Caco-2 (cell line): ENCODE data around the gene NOB1. TPM values are rescaled to one million over a fixed set of nuclear protein-coding genes. Genes with fewer than 3 reads are reported as not detected.

Experiments used
- BruUV-seq: library from RNA; stranded (reverse); fragments of 400-500 nt; replicated peaks from 2 replicates; lab custom pipeline; 2021; lab: Mats Ljungman, UMichigan
- CTCF ChIA-PET: fragments of 300-600 bp; sonication (Branson Sonifier 250); formaldehyde crosslinking; loops from one replicate; lab custom pipeline; 2022; ENCODE audit warnings: antibody characterized with exemption; lab: Charles Lee
- POLR2A ChIA-PET: fragments of 300-600 bp; sonication (Branson Sonifier 250); formaldehyde crosslinking; loops from one replicate; lab custom pipeline; 2022; ENCODE audit warnings: antibody characterized with exemption; lab: Charles Lee
- DNase-seq, 2 experiments: peaks; one replicate each; pipeline versions ENCODE4 v3.0.0 to v3.0.0-alpha.2; 2020 to 2022
- H3K27me3 ChIP-seq: replicated peaks from 2 replicates; pipeline ENCODE4 v1.6.0; 2011; ENCODE audit warnings: low read length; ENCODE audit not compliant: control insufficient read depth, insufficient read depth
- H3K36me3 ChIP-seq: 2 replicates; pipeline ENCODE4 v1.5.1; 2011; ENCODE audit warnings: low read length; ENCODE audit not compliant: control insufficient read depth, insufficient read depth
- H3K4me1 ChIP-seq: fragments of 250-450 bp; sonication (Bioruptor Pico); 2 replicates; pipeline ENCODE4 v1.5.1; 2020; ENCODE audit warnings: mild to moderate bottlenecking
- H3K4me3 ChIP-seq: 2 replicates; pipeline ENCODE4 v1.5.1; 2011; ENCODE audit warnings: low read depth, mild to moderate bottlenecking, control low read depth, low read length
- H3K9me3 ChIP-seq: fragments of 250-450 bp; sonication (Bioruptor Pico); 2 replicates; pipeline ENCODE4 v1.5.1; 2020; ENCODE audit warnings: mild to moderate bottlenecking, moderate library complexity
- H3K27ac Mint-ChIP-seq: one replicate; pipeline ENCODE4 v1.8.0; 2022; ENCODE audit warnings: mixed read lengths; ENCODE audit not compliant: unreplicated experiment
- H3K27me3 Mint-ChIP-seq: one replicate; pipeline ENCODE4 v1.8.0; 2022; ENCODE audit warnings: mixed read lengths; ENCODE audit not compliant: insufficient read depth, unreplicated experiment
- H3K36me3 Mint-ChIP-seq: one replicate; pipeline ENCODE4 v1.8.0; 2022; ENCODE audit warnings: mild to moderate bottlenecking, mixed read lengths; ENCODE audit not compliant: insufficient read depth, unreplicated experiment
- H3K4me1 Mint-ChIP-seq: one replicate; pipeline ENCODE4 v1.8.0; 2022; ENCODE audit warnings: low read depth, mixed read lengths; ENCODE audit not compliant: unreplicated experiment
- H3K4me3 Mint-ChIP-seq: one replicate; pipeline ENCODE4 v1.8.0; 2022; ENCODE audit warnings: mild to moderate bottlenecking, moderate library complexity, mixed read lengths; ENCODE audit not compliant: unreplicated experiment
- H3K9me3 Mint-ChIP-seq: one replicate; pipeline ENCODE4 v1.8.0; 2022; ENCODE audit warnings: mixed read lengths; ENCODE audit not compliant: unreplicated experiment
- CTCF ChIP-seq, 2 experiments: fragments of 200-600 bp in 1 of 2; IDR thresholded peaks; 1 replicate in 1 of 2; 2 replicates in 1 of 2; pipeline versions ENCODE4 v1.5.1 to v1.8.0; 2011 to 2022; ENCODE audit warnings: antibody characterized with exemption in 1 of 2, control low read depth in 1 of 2, inconsistent platforms in 1 of 2, low read depth in 1 of 2, low read length in 1 of 2, mild to moderate bottlenecking in 1 of 2, moderate library complexity in 1 of 2; ENCODE audit not compliant: insufficient read depth in 1 of 2, severe bottlenecking in 1 of 2, unreplicated experiment in 1 of 2
- intact Hi-C: fragments of 100-400 bp; cut with micrococcal nuclease; formaldehyde crosslinking; loops from one replicate; pipeline ENCODE4 v1.10.0; 2022; ENCODE audit not compliant: unreplicated experiment
- total RNA-seq: library from RNA; stranded (reverse); gene quantifications from 2 replicates; pipeline ENCODE4 v1.2.3, GENCODE V29; 2022

NOB1 gene
- total RNA-seq, 1 experiment from 2014 or later: 120 TPM

GRCh38 chr16:69712914-69713581 lies 41.7 kb downstream of the NOB1 start:
- H3K9me3 ChIP-seq: no peaks in the 10 kb centered on the region
- no peaks in the 10 kb centered on the region for H3K27me3 Mint-ChIP-seq
- no peaks in the 10 kb centered on the region for H3K9me3 Mint-ChIP-seq
- H3K27me3 ChIP-seq: no peaks in the 10 kb centered on the region
- intact Hi-C loops: no loop called here
- H3K4me1 Mint-ChIP-seq: peaks cover 1% of the 10 kb centered on the region
- TF ChIP-seq CTCF (IDR thresholded peaks at IDR 0.05; ENCODE audit: insufficient read depth in 1 of 2, low read depth in 1 of 2, low read length in 1 of 2, severe bottlenecking in 1 of 2, unreplicated experiment in 1 of 2): no peak
- H3K27ac Mint-ChIP-seq: no peak overlapping the region
- H3K36me3 ChIP-seq: peaks cover 8% of the 10 kb centered on the region
- H3K4me3 ChIP-seq: no peak overlapping the region
- no TSS peak for BruUV-seq
- DNase-seq: no peak
- no peak overlapping the region for H3K4me3 Mint-ChIP-seq
- H3K36me3 Mint-ChIP-seq: peaks cover 91% of the 10 kb centered on the region
- POLR2A ChIA-PET: interaction anchor here (0.5 kb wide), 1 partner anchor 21 kb away, joined by 9 read pairs; no protein-coding TSS in a partner anchor
- no peaks in the 10 kb centered on the region for H3K4me1 ChIP-seq
- CTCF ChIA-PET: interaction anchor here (0.6 to 1.4 kb wide), 2 partner anchors 42 to 144 kb away, joined by 3 to 5 read pairs; partner anchors contain the start of gene NOB1

- no peaks in the 10 kb centered on the region for H3K9me3 ChIP-seq
- intact Hi-C loops: no loop called here
- Mint-ChIP-seq H3K27ac (no peak overlapping the region), H3K27me3 (no peaks in the 10 kb centered on the region), H3K4me1 (peaks cover 5% of the 10 kb centered on the region), H3K36me3 (peaks cover 92% of the 10 kb centered on the region), H3K9me3 (no peaks in the 10 kb centered on the region), H3K4me3 (no peak overlapping the region)
- H3K4me1 ChIP-seq: no peaks in the 10 kb centered on the region
- no peaks in the 10 kb centered on the region for H3K27me3 ChIP-seq
- no peak for DNase-seq
- H3K36me3 ChIP-seq: peaks cover 8% of the 10 kb centered on the region
- ChIA-PET CTCF (no interaction called here), POLR2A (interaction anchor here (1.0 kb wide), 1 partner anchor 43 kb away, joined by 3 read pairs; the partner anchor contains the start of gene NOB1)
- TF ChIP-seq CTCF (IDR thresholded peaks at IDR 0.05; ENCODE audit: insufficient read depth in 1 of 2, low read depth in 1 of 2, low read length in 1 of 2, severe bottlenecking in 1 of 2, unreplicated experiment in 1 of 2): no peak
- BruUV-seq: no TSS peak
- H3K4me3 ChIP-seq: no peak overlapping the region
These were observed 42.4 kb downstream of the NOB1 start for GRCh38 chr16:69712277-69712676.

GRCh38 chr16:69711115-69711740 lies 43.5 kb downstream of the NOB1 start:
- Histone ChIP-seq H3K4me3 (no peak overlapping the region), H3K9me3 (no peaks in the 10 kb centered on the region), H3K27me3 (no peaks in the 10 kb centered on the region), H3K4me1 (peaks cover 6% of the 10 kb centered on the region), H3K36me3 (peaks cover 8% of the 10 kb centered on the region)
- intact Hi-C loops: no loop called here
- no peak for DNase-seq
- Mint-ChIP-seq H3K4me1 (peaks cover 13% of the 10 kb centered on the region), H3K4me3 (no peak overlapping the region), H3K27ac (no peak overlapping the region), H3K9me3 (no peaks in the 10 kb centered on the region), H3K36me3 (peaks cover 95% of the 10 kb centered on the region), H3K27me3 (no peaks in the 10 kb centered on the region)
- TF ChIP-seq CTCF (IDR thresholded peaks at IDR 0.05; ENCODE audit: insufficient read depth in 1 of 2, low read depth in 1 of 2, low read length in 1 of 2, severe bottlenecking in 1 of 2, unreplicated experiment in 1 of 2): no peak
- CTCF ChIA-PET: no interaction called here
- POLR2A ChIA-PET: interaction anchor here (1.0 kb wide), 1 partner anchor 44 kb away, joined by 3 read pairs; the partner anchor contains the start of gene NOB1
- no TSS peak for BruUV-seq
